Stimulated activated memory B cell treated with anti-CD40 and anti-IgM and Interleukin-4, amounts not matched to agents 10 μg/mL and 1 μg/mL and 100 μg/mL, for 72 hours (primary cell): ENCODE results near the gene PPP4C.
"Not testable (repeated sequence)": the region's sequence is repeated elsewhere in the genome, so short reads cannot be mapped to it uniquely, and the experiment has no call there.

ENCODE experiments used
- ATAC-seq: fragments of 150-1000 bp; cut with Tn5 transposase; 2 replicates; pipeline ENCODE4 v1.10.0; 2021
- H3K27ac Mint-ChIP-seq: one replicate; pipeline ENCODE4 v1.8.0; 2022; ENCODE audit warnings: mild to moderate bottlenecking, mixed read lengths
- H3K27me3 Mint-ChIP-seq: one replicate; pipeline ENCODE4 v1.8.0; 2022; ENCODE audit warnings: mixed read lengths
- H3K36me3 Mint-ChIP-seq: one replicate; pipeline ENCODE4 v1.8.0; 2022; ENCODE audit warnings: mixed read lengths
- H3K4me1 Mint-ChIP-seq: one replicate; pipeline ENCODE4 v1.8.0; 2022; ENCODE audit warnings: mixed read lengths
- H3K4me3 Mint-ChIP-seq: one replicate; pipeline ENCODE4 v1.8.0; 2022; ENCODE audit warnings: mild to moderate bottlenecking, moderate library complexity, mixed read lengths
- H3K9me3 Mint-ChIP-seq: one replicate; pipeline ENCODE4 v1.8.0; 2022; ENCODE audit warnings: mixed read lengths

PPP4C gene

DNA sequence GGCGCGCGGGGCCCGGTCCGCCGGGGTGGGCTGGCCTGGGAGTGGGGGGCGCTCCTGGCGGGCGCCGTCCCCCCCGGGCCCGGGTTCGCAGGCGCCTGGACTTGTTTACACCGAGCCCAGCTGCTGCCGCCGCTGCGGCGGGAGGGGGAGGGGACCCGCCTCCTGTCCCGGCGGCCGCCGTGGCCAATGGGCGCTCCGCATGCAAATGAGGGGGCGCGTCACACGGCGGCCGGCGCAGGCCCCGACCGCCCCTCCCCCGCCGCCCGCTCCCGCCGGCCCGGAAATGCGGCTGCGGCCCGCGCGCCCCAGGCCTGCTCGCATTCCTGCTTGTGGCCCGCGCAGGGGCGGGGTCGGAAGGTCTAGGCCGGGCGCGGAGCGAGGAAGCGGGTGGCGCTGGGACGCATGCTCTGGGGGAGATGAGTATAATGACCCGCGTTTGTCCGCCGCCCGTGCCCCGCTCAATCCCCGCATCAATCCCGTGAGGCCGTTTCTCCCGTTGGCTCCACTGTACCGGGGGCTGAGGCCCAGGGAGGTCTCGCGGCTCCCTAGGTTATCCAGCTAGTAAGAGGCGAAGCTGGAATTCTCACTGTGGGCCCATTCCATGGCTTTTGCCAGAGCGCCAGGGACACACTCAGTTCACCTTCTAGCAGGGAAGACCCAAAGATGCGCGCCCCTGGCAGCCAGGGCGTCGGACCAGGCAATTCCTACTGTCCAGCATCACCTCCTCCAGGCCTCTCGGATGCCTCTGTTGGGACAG lies 20.5 kb downstream of the PPP4C start, which contains the start of gene YPEL3:
Gene YPEL3 (minus strand): TSS at position 109 of the 757 bp plus-strand sequence. CDS start 731 bp downstream, outside the sequence.
- H3K27me3 Mint-ChIP-seq, result no peaks in the 10 kb centered on the region
- peaks cover 12% of the 10 kb centered on the region for H3K9me3 Mint-ChIP-seq
- peak within 1 kb of the TSS; percentile 98 for H3K27ac Mint-ChIP-seq
- H3K4me3 Mint-ChIP-seq, result peak within 1 kb of the TSS; percentile 95
- peak; percentile 73 for ATAC-seq
- H3K36me3 Mint-ChIP-seq, result peaks cover 33% of the 10 kb centered on the region
- H3K4me1 Mint-ChIP-seq, result peaks cover 42% of the 10 kb centered on the region

DNA sequence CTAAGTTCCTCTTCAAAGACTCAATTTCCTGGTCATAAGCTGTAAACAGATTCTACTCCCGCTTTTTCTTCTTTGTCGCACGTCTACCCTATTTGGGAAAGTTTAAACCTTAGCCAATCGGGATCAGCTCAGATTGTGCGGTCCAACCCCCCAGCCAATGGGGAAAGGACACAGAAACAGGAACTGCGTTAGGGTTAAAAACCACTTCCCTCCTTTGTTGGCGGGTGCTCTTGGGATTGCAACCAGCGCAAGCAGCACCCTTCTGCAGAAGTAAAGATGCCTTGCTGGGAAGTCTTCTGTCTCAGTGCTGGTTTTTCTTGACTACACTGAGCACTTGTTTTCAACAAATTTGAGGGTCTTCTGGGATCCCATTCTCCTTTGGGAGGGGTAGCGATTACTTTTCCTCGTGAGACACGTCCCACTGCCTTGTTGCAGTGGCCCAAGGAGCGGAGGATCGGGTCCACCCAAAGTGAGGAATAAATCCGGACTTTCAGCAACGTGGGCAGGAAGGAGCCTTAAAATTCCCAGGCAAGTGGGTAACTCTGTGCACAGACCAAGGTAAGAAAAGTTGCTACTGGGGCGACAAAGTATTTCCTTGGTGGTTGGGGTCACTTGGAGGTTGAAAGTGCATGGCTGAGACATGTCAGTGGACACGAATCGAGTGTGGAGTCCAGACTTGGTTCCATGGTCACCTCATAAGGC lies 21.2 kb downstream of the PPP4C start:
- Mint-ChIP-seq H3K27me3 (no peaks in the 10 kb centered on the region), H3K9me3 (peaks cover 15% of the 10 kb centered on the region), H3K27ac (peak overlapping the region; percentile 98), H3K4me3 (peak overlapping the region; percentile 77), H3K36me3 (peaks cover 33% of the 10 kb centered on the region), H3K4me1 (peaks cover 34% of the 10 kb centered on the region)
- ATAC-seq, result no peak

DNA sequence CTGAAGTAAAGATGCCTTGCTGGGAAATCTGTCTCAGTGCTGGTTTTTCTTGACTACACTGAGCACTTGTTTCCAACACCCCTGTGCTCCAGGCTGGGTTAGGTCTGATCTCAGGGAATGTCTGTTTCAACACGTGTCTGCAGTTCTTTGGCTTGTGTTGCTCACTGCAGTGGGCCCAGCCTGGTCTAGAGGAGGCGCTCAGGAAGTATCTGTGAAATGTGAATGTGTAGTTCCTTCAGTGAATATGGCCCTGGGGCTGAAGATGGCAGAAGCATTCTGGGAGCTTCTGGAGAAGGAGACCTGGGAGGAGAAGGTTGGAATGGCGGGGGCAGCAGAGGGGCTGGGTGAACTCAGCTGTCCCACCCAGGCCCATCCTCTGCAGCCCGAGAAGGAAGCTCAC lies 28.3 kb downstream of the PPP4C start:
- no peak overlapping the region for H3K27ac Mint-ChIP-seq
- H3K27me3 Mint-ChIP-seq, result no peaks in the 10 kb centered on the region
- ATAC-seq, result no peak
- H3K9me3 Mint-ChIP-seq, result peaks cover 6% of the 10 kb centered on the region
- H3K4me1 Mint-ChIP-seq, result no peaks in the 10 kb centered on the region
- H3K36me3 Mint-ChIP-seq, result peaks cover 33% of the 10 kb centered on the region
- no peak overlapping the region for H3K4me3 Mint-ChIP-seq

DNA sequence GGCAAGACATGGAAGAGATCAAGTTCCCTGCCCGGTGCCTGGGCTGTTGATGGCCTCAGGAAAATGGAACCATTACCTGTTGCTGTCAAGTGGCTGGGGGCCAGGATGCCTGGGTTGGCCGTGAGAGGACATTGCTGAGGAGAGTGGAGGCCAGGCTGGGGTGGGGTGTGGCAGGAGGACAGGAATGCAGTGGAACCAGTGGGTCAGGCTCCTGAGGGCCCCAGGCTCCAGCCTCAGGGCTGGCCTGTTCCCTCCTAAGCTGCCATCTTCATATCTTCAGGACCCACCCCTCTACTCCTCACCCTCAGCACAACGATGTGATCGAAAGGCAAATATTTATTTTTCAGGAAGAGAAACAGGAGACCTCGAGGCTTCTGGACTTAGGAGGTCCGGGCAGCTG lies 28.7 kb downstream of the PPP4C start:
- no peak overlapping the region for H3K27ac Mint-ChIP-seq
- H3K4me3 Mint-ChIP-seq, result no peak overlapping the region
- no peaks in the 10 kb centered on the region for H3K4me1 Mint-ChIP-seq
- ATAC-seq, result no peak
- H3K27me3 Mint-ChIP-seq, result no peaks in the 10 kb centered on the region
- peaks cover 33% of the 10 kb centered on the region for H3K36me3 Mint-ChIP-seq
- peaks cover 6% of the 10 kb centered on the region for H3K9me3 Mint-ChIP-seq

DNA sequence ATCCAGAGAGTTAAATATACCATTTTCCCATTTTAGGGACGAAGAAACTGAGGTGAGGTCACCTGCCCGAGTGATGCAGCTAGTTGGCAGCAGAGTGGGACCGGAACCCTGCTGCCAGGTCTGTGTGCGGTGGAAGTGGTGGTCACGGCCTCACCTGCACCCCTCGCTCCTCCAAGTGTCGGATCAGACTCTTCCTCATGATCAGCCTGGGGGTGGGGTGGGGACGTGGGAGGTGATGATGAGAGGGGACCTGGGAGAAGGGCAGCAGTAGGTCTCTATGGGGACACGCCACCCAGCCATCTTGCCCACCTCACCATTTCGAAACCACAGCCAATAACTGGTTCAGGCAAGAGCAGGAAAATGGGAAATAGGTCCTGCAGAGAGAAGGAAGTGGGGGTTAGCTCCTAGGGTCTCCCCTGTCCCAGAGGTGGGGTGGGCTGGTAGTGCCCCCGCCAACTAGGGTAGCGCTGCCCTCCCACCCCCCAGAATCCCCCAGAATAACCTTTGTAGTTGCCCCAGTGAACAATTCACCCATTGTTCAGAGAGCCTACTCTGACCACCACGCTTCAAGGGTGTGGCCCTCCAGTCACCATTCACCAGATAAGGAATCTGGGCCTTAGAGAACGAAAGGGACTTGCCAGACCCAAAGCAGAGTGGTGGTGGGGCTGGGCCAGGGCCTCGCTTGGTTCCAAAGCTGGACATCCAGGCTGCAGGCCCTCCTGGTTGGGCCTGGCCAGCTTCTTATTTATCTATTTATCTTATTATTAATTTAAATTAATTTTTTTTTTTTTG lies 32.5 kb downstream of the PPP4C start:
- Mint-ChIP-seq H3K27ac (no peak overlapping the region), H3K4me1 (peaks cover 5% of the 10 kb centered on the region)

DNA sequence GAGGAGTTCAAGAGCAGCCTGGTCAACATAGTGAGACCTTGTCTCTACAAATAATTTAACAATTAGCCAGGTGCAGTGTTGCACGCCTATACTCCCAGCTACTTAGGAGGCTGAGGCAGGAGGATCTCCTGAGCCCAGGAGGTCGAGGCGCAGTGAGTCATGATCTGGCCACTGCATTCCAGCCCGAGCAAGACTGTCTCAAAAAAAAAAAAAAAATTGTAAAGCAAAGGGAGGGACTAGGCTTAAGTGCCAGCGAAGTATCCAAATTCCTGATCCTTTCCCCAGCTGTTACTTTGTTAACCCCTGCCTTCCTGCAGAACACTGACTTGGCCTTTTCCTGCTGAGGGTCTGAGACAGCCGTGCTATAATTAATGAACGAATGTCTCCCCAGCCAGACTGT lies 34.9 kb downstream of the PPP4C start:
- peaks cover 20% of the 10 kb centered on the region for H3K4me1 Mint-ChIP-seq
- peaks cover 47% of the 10 kb centered on the region for H3K36me3 Mint-ChIP-seq
- H3K9me3 Mint-ChIP-seq, result no peaks in the 10 kb centered on the region
- H3K27me3 Mint-ChIP-seq, result no peaks in the 10 kb centered on the region
- no peak for ATAC-seq
- H3K4me3 Mint-ChIP-seq, result no peak overlapping the region
- no peak overlapping the region for H3K27ac Mint-ChIP-seq

More for the DNA sequence above, 32.5 kb downstream of the PPP4C start:
- Mint-ChIP-seq H3K27me3 (no peaks in the 10 kb centered on the region), H3K36me3 (peaks cover 55% of the 10 kb centered on the region), H3K4me3 (no peak overlapping the region), H3K9me3 (no peaks in the 10 kb centered on the region)
- no peak for ATAC-seq

DNA sequence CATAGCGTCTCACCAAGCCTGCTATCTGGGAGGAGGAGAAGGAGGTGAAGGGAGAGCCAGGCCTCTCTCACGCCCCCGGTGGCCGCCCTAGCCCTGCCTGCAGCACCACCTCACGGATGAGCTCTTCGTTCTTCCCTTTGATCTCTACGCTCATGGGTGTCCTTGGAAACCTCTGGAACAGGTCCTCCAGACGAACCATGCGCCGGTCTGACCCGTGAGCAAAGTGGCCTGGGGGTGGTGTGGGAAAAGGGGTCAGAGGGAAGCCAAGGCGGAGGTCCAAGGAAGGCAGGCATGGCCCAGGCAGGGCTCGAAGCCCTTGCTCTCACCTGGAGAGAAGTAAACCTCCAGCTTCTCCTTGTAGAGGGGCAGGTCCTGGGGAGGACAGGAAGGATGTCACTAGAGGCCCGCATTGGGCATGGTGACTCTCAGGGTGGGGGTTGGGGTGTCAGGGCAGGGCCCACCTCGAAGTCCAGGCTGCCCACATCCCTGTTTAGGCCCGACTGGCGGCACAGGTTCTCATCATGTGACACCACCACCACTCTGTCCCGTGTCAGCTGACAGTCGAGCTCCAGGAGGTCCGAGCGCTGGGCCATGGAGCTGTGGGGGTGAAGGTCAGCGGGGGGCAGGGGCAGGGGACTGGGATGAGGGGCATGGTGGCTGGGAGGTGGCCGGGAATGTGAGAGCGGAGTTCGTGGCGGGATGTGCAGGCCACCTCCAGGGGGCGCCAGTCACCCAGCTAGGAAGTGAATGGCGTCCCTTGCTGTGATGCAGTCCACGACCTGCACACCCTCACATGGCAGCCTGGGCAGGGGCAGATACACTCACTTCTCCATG lies 36.6 kb downstream of the PPP4C start:
- peaks cover 20% of the 10 kb centered on the region for H3K4me1 Mint-ChIP-seq
- no peaks in the 10 kb centered on the region for H3K9me3 Mint-ChIP-seq
- no peaks in the 10 kb centered on the region for H3K27me3 Mint-ChIP-seq
- no peak overlapping the region for H3K27ac Mint-ChIP-seq
- no peak overlapping the region for H3K4me3 Mint-ChIP-seq
- ATAC-seq, result peak; percentile 44
- peaks cover 40% of the 10 kb centered on the region for H3K36me3 Mint-ChIP-seq

DNA sequence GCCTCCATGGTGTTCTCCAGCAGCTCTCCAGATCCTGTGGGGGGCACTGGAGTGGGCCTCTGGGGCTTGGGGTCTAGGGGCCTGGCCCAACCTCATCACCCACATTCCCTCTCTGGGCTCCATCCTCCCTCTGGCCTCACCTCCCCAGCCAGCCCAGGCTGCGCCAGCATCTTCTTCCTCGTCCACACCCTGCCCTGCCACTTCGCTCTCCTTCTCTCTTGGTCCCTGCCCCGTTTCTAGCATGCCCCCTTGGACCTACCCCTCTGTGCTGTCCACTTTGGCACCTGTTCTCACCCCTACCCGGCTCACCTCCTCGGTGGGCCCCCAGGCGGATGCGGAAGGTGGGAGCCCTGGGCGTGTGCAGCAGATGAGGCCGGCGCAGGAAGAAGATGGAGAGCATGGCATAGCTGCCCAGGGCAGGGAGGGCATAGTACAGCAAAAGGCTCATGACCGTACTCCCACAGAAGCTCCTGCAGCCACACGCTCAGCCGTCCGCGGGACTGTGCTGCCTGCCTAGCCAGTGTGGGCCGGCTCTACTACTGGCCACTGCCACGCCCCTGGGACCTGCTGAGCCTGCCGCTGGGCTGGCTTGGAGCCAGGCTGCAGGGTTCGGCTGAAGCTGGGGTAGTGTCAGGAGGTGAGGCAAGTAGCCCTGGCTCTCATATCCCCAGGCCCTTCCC lies 37.4 kb downstream of the PPP4C start, which contains the start of gene GDPD3:
Gene GDPD3 (minus strand): TSS at position 507 of the 680 bp plus-strand sequence. CDS start 59 bp downstream, at position 448.
- H3K4me3 Mint-ChIP-seq, result no peak within 1 kb of the TSS
- no peak for ATAC-seq
- peak within 1 kb of the TSS; percentile 41 for H3K27ac Mint-ChIP-seq
- peaks cover 33% of the 10 kb centered on the region for H3K36me3 Mint-ChIP-seq
- no peaks in the 10 kb centered on the region for H3K9me3 Mint-ChIP-seq
- H3K27me3 Mint-ChIP-seq, result no peaks in the 10 kb centered on the region
- peaks cover 20% of the 10 kb centered on the region for H3K4me1 Mint-ChIP-seq

DNA sequence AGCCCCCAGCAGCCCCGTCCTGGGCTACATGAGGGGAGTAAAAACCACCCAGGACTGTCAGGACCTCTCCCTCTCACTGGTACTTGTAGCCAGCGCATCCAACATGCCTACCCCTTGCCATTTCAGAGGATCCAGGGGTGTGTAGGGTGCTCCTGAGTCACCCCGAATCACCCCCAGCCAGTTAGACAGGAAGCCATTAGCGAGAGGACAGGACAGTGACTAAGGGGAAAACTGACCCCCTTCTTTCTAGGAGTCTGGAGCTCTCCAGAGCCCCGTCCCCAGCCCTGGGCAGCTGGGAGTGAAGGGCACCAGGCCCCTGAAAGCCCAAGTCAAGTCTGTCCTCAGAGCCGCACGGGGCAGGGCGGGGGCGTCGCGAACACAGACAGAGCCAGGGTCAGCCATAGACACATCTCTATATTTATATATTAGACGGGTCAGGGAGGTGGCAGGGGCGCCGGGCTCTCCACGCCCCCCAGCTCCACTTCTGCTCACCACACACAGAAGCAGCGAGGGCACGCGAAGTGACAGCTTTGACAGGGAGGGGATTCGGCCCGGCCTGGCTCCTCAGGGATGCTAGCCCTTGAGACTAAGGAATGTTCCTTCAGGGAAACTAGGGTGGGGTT lies 38.0 kb downstream of the PPP4C start:
- Mint-ChIP-seq H3K4me1 (peaks cover 20% of the 10 kb centered on the region), H3K4me3 (no peak overlapping the region), H3K9me3 (no peaks in the 10 kb centered on the region), H3K36me3 (peaks cover 31% of the 10 kb centered on the region), H3K27ac (peak overlapping the region; percentile 41), H3K27me3 (no peaks in the 10 kb centered on the region)
- ATAC-seq, result no peak

DNA sequence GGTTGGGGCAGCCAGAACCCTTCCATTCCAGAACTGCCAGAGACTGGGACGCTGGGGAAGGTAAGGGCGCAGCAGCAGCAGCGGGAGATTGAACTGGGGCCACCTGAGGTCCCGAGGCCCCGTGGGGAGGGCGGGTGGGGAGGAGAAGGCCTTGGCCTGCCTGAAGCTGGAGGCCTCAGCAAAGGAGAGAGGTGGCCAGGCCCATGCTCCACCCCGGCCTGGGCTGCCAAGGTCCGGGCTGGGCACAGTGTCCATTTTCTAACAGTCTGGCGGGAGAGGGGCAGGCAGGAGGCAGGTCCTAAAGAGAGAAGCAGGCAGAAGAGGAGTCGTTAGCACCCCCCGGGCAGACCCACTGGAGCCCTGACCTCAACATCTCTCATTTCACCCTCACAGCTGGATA lies 38.6 kb downstream of the PPP4C start:
- Mint-ChIP-seq H3K36me3 (peaks cover 36% of the 10 kb centered on the region), H3K4me1 (peaks cover 20% of the 10 kb centered on the region), H3K4me3 (no peak overlapping the region), H3K27ac (peak overlapping the region; percentile 41), H3K27me3 (no peaks in the 10 kb centered on the region), H3K9me3 (no peaks in the 10 kb centered on the region)
- ATAC-seq, result no peak

DNA sequence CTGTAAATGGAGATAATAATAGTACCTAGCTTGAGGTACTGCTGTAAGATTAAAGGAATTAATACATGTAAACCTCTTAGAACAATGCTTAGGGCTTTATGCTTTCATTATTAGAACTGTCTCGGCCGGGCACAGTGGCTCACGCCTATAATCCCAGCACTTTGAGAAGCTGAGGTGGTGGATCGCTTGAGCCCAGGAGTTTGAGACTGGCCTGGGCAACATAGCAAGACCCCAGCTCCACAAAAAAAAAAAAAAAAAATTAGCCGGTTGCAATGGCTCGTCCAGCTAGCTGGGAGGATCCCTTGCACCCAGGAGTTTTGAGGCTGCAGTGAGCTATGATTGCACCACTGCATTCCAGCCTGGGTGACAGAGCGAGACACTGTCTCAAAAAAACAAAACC lies 39.0 kb downstream of the PPP4C start:
- Mint-ChIP-seq H3K27ac (peak overlapping the region; percentile 41), H3K36me3 (peaks cover 38% of the 10 kb centered on the region)

DNA sequence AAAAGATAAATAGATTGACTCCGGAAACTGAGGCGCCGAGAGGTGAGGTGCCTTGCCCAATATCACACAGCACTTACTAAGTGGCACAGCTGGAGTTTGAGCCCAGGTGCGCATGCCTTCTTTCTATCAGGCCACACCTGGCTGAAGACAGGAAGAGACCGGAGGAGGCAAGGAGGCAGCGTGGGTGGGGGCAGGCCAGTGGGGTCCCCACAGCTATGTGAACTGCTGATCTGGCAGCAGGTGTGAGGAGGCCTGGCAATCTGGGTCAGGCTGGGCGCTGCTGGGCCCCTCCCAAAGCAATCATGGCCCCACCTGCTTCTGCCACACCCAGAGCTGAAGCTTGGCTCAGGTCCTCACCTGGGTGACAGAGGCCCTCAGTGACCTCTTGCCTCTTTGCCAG lies 39.4 kb downstream of the PPP4C start:
- Mint-ChIP-seq H3K9me3 (no peaks in the 10 kb centered on the region), H3K36me3 (peaks cover 38% of the 10 kb centered on the region), H3K4me1 (peaks cover 25% of the 10 kb centered on the region), H3K27ac (peak overlapping the region; percentile 41), H3K4me3 (no peak overlapping the region), H3K27me3 (no peaks in the 10 kb centered on the region)
- ATAC-seq, result peak; percentile 63

More for the DNA sequence above, 39.0 kb downstream of the PPP4C start:
- H3K27me3 Mint-ChIP-seq, ATAC-seq, H3K9me3 Mint-ChIP-seq, H3K4me3 Mint-ChIP-seq: not testable (repeated sequence)
- peaks cover 21% of the 10 kb centered on the region for H3K4me1 Mint-ChIP-seq

DNA sequence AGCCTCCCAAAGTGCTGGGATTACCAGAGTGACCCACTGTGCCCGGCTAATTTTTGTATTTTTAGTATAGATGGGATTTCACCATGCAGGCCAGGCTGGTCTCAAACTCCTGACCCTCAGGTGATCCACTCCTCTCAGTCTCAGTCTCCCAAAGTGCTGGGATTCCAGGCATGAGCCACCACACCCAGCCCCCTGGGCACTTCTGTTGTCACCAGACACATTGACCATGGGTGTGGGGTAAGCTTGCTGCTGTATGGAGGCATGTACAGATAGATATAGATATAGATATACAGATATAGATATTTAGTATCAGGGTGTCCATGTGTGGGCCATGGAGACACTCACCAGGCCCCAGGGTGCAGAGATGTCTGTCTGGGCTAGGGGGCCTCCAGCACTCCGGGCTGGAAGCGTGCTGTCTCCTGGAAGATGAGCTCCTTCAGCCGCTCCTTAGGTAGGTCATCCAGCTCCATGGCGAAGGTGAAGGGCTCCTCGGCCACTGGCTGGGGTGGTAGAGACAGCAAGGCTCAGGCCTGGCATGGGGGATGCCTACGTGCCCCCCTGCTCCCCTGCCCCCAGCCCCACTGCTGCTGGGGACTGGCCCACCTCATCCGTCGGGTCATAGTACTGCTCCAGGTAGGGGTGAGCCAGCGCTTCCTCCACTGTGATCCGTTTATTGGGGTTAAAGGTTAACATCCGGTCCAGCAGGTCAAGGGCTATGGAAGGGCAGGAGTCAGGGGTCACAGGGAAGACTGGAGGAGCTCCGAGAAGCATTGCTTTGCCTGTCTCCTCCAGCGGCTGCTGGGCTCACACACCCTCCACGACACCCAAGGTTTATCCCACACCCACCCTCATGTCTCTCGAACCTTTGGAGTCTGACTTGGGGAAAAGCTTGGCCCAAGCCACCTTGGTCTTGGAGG lies 40.8 kb downstream of the PPP4C start:
- Mint-ChIP-seq H3K36me3 (peaks cover 28% of the 10 kb centered on the region), H3K27ac (no peak overlapping the region), H3K9me3 (no peaks in the 10 kb centered on the region), H3K4me1 (peaks cover 34% of the 10 kb centered on the region), H3K27me3 (no peaks in the 10 kb centered on the region), H3K4me3 (no peak overlapping the region)
- no peak for ATAC-seq
